HEK293 (cell line): ENCODE measurements around the gene EFCAB6.

ENCODE experiments used
- GLI2 ChIP-seq: fragments of 450-650 bp; formaldehyde crosslinking; IDR thresholded peaks from 2 replicates; pipeline ENCODE4; 2017; ENCODE audit warnings: missing biosample characterization, missing genetic modification characterization, low read depth, borderline replicate concordance
- GLI4 ChIP-seq: fragments of 450-650 bp; formaldehyde crosslinking; IDR thresholded peaks from 2 replicates; pipeline ENCODE4 v1.5.1; 2016; ENCODE audit warnings: missing biosample characterization, missing genetic modification characterization
- HOXA7 ChIP-seq: sonication (generic); formaldehyde crosslinking; IDR thresholded peaks from 2 replicates; pipeline ENCODE4 v1.8.1; 2022; ENCODE audit warnings: missing genetic modification reagents, borderline replicate concordance
- TRIM28 ChIP-seq: IDR thresholded peaks from 2 replicates; pipeline ENCODE4 v1.6.1; 2011; ENCODE audit warnings: low read length, control low read depth, borderline replicate concordance
- ZBTB21 ChIP-seq: fragments of 450-650 bp; formaldehyde crosslinking; IDR thresholded peaks from 2 replicates; pipeline ENCODE4 v1.5.1; 2017; ENCODE audit warnings: missing biosample characterization, missing genetic modification characterization
- ZNF292 ChIP-seq: fragments of 450-650 bp; formaldehyde crosslinking; IDR thresholded peaks from 2 replicates; pipeline ENCODE4 v1.5.1; 2016; ENCODE audit warnings: low read depth, missing biosample characterization, missing genetic modification characterization, borderline replicate concordance
- ZNF311 ChIP-seq: fragments of 450-650 bp; formaldehyde crosslinking; IDR thresholded peaks from 2 replicates; pipeline ENCODE4 v1.5.1; 2017; ENCODE audit warnings: missing biosample characterization, missing genetic modification characterization, borderline replicate concordance
- ZNF544 ChIP-seq: fragments of 450-650 bp; formaldehyde crosslinking; IDR thresholded peaks from 2 replicates; pipeline ENCODE4 v1.5.0; 2017; ENCODE audit warnings: missing biosample characterization, missing genetic modification characterization
- ZNF660 ChIP-seq: fragments of 450-650 bp; IDR thresholded peaks from 2 replicates; pipeline ENCODE4 v1.5.1; 2018; ENCODE audit warnings: missing biosample characterization, mild to moderate bottlenecking, missing genetic modification characterization
- TF ChIP-seq, protein P1 (sequence below): fragments of 450-650 bp; formaldehyde crosslinking; IDR thresholded peaks from 2 replicates; pipeline ENCODE4 v1.5.1; 2016; ENCODE audit warnings: missing biosample characterization, missing genetic modification characterization

GRCh38 chr22:43515411-43515810 is 296.7 kb downstream of the EFCAB6 start:
- TF ChIP-seq, protein P1, sequence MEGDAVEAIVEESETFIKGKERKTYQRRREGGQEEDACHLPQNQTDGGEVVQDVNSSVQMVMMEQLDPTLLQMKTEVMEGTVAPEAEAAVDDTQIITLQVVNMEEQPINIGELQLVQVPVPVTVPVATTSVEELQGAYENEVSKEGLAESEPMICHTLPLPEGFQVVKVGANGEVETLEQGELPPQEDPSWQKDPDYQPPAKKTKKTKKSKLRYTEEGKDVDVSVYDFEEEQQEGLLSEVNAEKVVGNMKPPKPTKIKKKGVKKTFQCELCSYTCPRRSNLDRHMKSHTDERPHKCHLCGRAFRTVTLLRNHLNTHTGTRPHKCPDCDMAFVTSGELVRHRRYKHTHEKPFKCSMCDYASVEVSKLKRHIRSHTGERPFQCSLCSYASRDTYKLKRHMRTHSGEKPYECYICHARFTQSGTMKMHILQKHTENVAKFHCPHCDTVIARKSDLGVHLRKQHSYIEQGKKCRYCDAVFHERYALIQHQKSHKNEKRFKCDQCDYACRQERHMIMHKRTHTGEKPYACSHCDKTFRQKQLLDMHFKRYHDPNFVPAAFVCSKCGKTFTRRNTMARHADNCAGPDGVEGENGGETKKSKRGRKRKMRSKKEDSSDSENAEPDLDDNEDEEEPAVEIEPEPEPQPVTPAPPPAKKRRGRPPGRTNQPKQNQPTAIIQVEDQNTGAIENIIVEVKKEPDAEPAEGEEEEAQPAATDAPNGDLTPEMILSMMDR (tag by site-specific recombination) = no peak
- TF ChIP-seq ZNF292 = no peak
- TF ChIP-seq HOXA7 = no peak
- no peak for TF ChIP-seq ZNF660
- no peak for TF ChIP-seq ZNF311 (tag by site-specific recombination)
- no peak for TF ChIP-seq TRIM28
- TF ChIP-seq ZBTB21 (tag by site-specific recombination) = no peak
- TF ChIP-seq GLI4 = no peak
- no peak for TF ChIP-seq ZNF544 (tag by site-specific recombination)
- TF ChIP-seq GLI2 (tag by site-specific recombination) = no peak
